Daoy (cell line): Measurements from ENCODE around the gene CCDC178. TPM values are rescaled to one million over a fixed set of nuclear protein-coding genes. Genes with fewer than 3 reads are reported as not detected.
"Not testable (repeated sequence)": the region's sequence is repeated elsewhere in the genome, so short reads cannot be mapped to it uniquely, and the experiment has no call there.

ENCODE experiments used
- DNase-seq: peaks from one replicate; pipeline ENCODE4 v3.0.0-alpha.2; 2015; ENCODE audit warnings: low read depth
- total RNA-seq: library from RNA; depleted of rRNA; stranded (reverse); fragments of >200 nt; shearing (Covaris generic); gene quantifications from 2 replicates; pipeline ENCODE4 v1.2.3, GENCODE V29; 2014

Gene CCDC178
- total RNA-seq, 1 experiment from 2014 or later: not detected

- DNase-seq: no peak
These were observed 85.3 kb downstream of the CCDC178 start for GRCh38 chr18:33355263-33355662.

GRCh38 chr18:33350256-33350655 lies 90.3 kb downstream of the CCDC178 start:
- no peak for DNase-seq

- DNase-seq: not testable (repeated sequence)
These were observed 100.8 kb downstream of the CCDC178 start for GRCh38 chr18:33339733-33340132.

GRCh38 chr18:33334781-33335180 lies 105.7 kb downstream of the CCDC178 start:
- DNase-seq: no peak

GRCh38 chr18:33330711-33331110 lies 109.8 kb downstream of the CCDC178 start:
- DNase-seq: no peak

GRCh38 chr18:33326975-33327374 lies 113.5 kb downstream of the CCDC178 start:
- DNase-seq: no peak

GRCh38 chr18:33317640-33318039 lies 122.9 kb downstream of the CCDC178 start:
- no peak for DNase-seq

GRCh38 chr18:33316146-33316587 lies 124.4 kb downstream of the CCDC178 start:
- DNase-seq: no peak

GRCh38 chr18:33307520-33307919 lies 133.0 kb downstream of the CCDC178 start:
- DNase-seq: no peak

GRCh38 chr18:33304277-33304676 lies 136.2 kb downstream of the CCDC178 start:
- no peak for DNase-seq

- no peak for DNase-seq
These were observed 149.0 kb downstream of the CCDC178 start for GRCh38 chr18:33291539-33291938.

- DNase-seq: no peak
These were observed 152.3 kb downstream of the CCDC178 start for GRCh38 chr18:33288082-33288716.

GRCh38 chr18:33282709-33283333 lies 157.7 kb downstream of the CCDC178 start:
- DNase-seq: peak; percentile 2

GRCh38 chr18:33282142-33282541 lies 158.4 kb downstream of the CCDC178 start:
- no peak for DNase-seq

- no peak for DNase-seq
These were observed 163.1 kb downstream of the CCDC178 start for GRCh38 chr18:33277431-33277830.

- DNase-seq: no peak
These were observed 164.7 kb downstream of the CCDC178 start for GRCh38 chr18:33275843-33276242.

- DNase-seq: no peak
These were observed 170.2 kb downstream of the CCDC178 start for GRCh38 chr18:33270297-33270696.

GRCh38 chr18:33269223-33269622 lies 171.3 kb downstream of the CCDC178 start:
- no peak for DNase-seq

- no peak for DNase-seq
These were observed 176.0 kb downstream of the CCDC178 start for GRCh38 chr18:33264566-33264965.

- DNase-seq: no peak
These were observed 201.2 kb downstream of the CCDC178 start for GRCh38 chr18:33239298-33239697.

GRCh38 chr18:33232318-33232626 lies 208.2 kb downstream of the CCDC178 start:
- DNase-seq: no peak

- DNase-seq: peak; percentile 67
These were observed 208.8 kb downstream of the CCDC178 start for GRCh38 chr18:33231474-33232317.

- DNase-seq: no peak
These were observed 228.2 kb downstream of the CCDC178 start for GRCh38 chr18:33212363-33212762.
